GM12875 (cell line): ENCODE data around the gene HIF1A.

ENCODE experiments used
- H3K4me3 ChIP-seq: one replicate; pipeline ENCODE4 v1.5.1; 2011; ENCODE audit warnings: low read depth, low read length, control low read depth
- TF ChIP-seq, protein P1 (sequence below): IDR thresholded peaks from 2 replicates; pipeline ENCODE4 v1.5.1; 2011; ENCODE audit warnings: low read depth, mild to moderate bottlenecking, control low read depth, inconsistent platforms, low read length, moderate library complexity, borderline replicate concordance; ENCODE audit not compliant: insufficient read depth

The HIF1A gene

GRCh38 chr14:61764342-61765122, 69.2 kb downstream of the HIF1A start:
- TF ChIP-seq, protein P1, sequence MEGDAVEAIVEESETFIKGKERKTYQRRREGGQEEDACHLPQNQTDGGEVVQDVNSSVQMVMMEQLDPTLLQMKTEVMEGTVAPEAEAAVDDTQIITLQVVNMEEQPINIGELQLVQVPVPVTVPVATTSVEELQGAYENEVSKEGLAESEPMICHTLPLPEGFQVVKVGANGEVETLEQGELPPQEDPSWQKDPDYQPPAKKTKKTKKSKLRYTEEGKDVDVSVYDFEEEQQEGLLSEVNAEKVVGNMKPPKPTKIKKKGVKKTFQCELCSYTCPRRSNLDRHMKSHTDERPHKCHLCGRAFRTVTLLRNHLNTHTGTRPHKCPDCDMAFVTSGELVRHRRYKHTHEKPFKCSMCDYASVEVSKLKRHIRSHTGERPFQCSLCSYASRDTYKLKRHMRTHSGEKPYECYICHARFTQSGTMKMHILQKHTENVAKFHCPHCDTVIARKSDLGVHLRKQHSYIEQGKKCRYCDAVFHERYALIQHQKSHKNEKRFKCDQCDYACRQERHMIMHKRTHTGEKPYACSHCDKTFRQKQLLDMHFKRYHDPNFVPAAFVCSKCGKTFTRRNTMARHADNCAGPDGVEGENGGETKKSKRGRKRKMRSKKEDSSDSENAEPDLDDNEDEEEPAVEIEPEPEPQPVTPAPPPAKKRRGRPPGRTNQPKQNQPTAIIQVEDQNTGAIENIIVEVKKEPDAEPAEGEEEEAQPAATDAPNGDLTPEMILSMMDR, result no peak
- H3K4me3 ChIP-seq, result no peak overlapping the region

DNA sequence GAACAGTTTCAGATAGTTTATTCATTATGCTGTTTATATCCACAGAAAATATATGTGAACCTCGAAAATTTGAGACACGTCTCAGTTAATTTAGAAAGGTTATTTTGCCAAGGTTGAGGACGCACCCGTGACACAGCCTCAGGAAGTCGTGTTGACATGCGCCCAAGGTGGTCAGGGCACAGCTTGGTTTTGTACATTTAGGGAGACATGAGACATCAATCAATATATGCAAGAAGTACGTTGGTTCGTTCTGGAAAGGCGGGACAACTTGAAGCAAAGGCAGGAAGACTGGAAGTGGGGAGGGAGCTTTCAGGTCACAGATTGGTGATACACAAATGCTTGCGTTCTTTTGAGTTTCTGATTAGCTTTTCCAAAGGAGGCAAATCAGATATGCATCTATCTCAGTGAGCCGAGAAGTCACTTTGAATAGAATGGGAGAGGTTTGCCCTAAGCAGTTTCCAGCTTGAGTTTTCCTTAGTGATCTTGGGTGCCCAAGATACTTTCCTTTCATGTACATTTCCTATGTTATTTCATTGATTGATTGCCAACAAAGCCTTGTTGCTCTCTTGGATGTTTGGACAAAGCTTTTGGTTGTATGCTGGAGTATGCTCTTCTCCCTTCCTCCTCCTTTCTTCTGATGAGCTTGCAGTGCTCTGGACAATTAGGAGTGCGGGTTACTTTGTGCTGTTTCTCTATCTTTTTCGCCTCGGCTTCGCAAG, 70.1 kb downstream of the HIF1A start:
- H3K4me3 ChIP-seq, result no peak overlapping the region
- TF ChIP-seq, protein P1, result no peak

DNA sequence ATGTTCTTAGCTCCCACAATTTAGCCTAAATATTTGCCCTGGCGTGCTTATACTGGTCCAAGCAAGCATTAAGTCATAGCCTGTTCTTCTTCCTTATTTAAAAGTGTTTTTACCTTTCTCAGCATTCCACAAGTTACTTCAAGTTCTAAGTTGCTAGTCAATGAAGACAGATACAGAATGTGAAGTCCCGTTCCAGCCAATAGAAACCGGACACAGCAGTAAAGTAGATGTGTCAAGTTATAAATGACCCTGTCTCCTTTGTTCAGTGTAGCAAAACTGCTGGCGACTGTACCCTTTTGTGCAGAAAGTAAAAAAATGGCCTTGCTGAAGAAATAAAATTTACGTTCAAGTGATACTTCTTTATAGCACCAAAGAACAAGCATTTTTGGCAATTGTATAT, 70.8 kb downstream of the HIF1A start:
- H3K4me3 ChIP-seq, result no peak overlapping the region
- TF ChIP-seq, protein P1, result no peak

DNA sequence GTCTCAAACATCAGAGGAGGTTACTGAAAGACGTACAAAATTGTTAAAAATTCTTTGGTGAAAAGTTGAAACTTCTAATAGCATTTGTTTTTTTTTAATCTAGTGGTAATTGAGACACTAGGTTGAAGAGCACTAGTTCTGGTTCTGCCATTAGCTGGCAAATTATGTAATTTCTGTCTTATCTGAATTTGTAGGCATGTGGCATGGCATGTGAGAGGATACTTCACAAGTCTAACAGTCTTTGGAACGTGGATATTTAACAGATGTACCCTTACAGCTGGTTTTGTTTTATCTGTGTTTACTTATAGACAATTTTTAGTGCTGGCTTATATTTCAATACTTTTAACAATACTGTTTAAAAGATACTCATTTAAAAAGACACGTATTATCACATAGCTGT, 72.9 kb downstream of the HIF1A start:
- H3K4me3 ChIP-seq, result no peak overlapping the region
- TF ChIP-seq, protein P1, result no peak

- TF ChIP-seq, protein P1, result no peak
- no peak overlapping the region for H3K4me3 ChIP-seq
Measured at GRCh38 chr14:61769893-61770292, 74.6 kb downstream of the HIF1A start.

GRCh38 chr14:61774861-61775260, 79.5 kb downstream of the HIF1A start:
- TF ChIP-seq, protein P1, result no peak

DNA sequence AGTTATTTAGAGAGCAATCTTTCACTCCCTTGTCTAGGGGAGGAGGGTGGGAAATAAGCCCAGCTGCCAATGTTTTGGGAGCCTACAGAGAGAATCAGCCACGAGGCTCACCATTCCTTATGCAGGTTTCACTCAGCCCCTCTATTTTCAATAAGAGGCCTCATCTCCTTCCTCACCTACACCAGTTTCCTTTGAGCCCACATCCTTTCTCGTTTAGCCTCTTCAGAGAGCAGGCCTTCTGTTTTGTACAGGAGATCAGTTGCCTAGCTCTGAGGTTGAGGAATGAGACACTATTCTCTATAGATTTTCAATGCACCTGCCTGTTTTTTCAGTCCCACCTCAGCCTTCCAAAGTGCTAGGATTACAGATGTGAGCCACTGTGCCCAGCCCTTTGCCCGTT, 84.8 kb downstream of the HIF1A start:
- TF ChIP-seq, protein P1, result no peak
- H3K4me3 ChIP-seq, result no peak overlapping the region

More at GRCh38 chr14:61774861-61775260, 79.5 kb downstream of the HIF1A start:
- H3K4me3 ChIP-seq, result no peak overlapping the region
